PC-9 (cell line): Measurements from ENCODE around the gene TSSK2. TPM values are rescaled to one million over a fixed set of nuclear protein-coding genes. Genes with fewer than 3 reads are reported as not detected.

Source experiments
- BruUV-seq: library from RNA; stranded (reverse); fragments of 400-500 nt; replicated peaks from 2 replicates; lab custom pipeline; 2021; lab: Mats Ljungman, UMichigan
- CTCF ChIA-PET: fragments of 300-600 bp; sonication (Branson Sonifier 250); formaldehyde crosslinking; loops from one replicate; lab custom pipeline; 2022; ENCODE audit warnings: antibody characterized with exemption; lab: Charles Lee
- POLR2A ChIA-PET: fragments of 300-600 bp; sonication (Branson Sonifier 250); formaldehyde crosslinking; loops from one replicate; lab custom pipeline; 2022; ENCODE audit warnings: antibody characterized with exemption; ENCODE audit not compliant: unreplicated experiment; lab: Charles Lee
- DNase-seq, 2 experiments: peaks; one replicate each; pipeline versions ENCODE4 v3.0.0 to v3.0.0-alpha.2; 2015 to 2022; ENCODE audit warnings: mixed read lengths in 1 of 2
- H2AFZ ChIP-seq: fragments of 200-600 bp; sonication (generic); 2 replicates; pipeline ENCODE4 v1.8.1; 2017; ENCODE audit warnings: antibody characterized with exemption
- H3F3A ChIP-seq: fragments of 200-600 bp; sonication (generic); 2 replicates; pipeline ENCODE4 v1.8.1; 2017; ENCODE audit warnings: antibody characterized with exemption, mild to moderate bottlenecking, low read depth; ENCODE audit not compliant: insufficient read depth
- H3K27ac ChIP-seq: fragments of 200-600 bp; sonication (generic); 2 replicates; pipeline ENCODE4 v1.6.1; 2016; ENCODE audit warnings: mixed run types
- H3K27me3 ChIP-seq: fragments of 200-600 bp; sonication (generic); 2 replicates; pipeline ENCODE4 v1.6.1; 2016; ENCODE audit warnings: low read depth, mixed run types; ENCODE audit not compliant: insufficient read depth
- H3K36me3 ChIP-seq: fragments of 200-600 bp; sonication (generic); 2 replicates; pipeline ENCODE4 v1.6.1; 2016; ENCODE audit warnings: low read depth, mixed run types
- H3K4me1 ChIP-seq: fragments of 200-600 bp; sonication (generic); replicated peaks from 2 replicates; pipeline ENCODE4 v1.6.1; 2016; ENCODE audit warnings: mixed run types; ENCODE audit not compliant: insufficient read depth
- H3K4me2 ChIP-seq: fragments of 200-600 bp; sonication (generic); 2 replicates; pipeline ENCODE4 v1.6.1; 2017; ENCODE audit warnings: mixed run types
- H3K4me3 ChIP-seq: fragments of 200-600 bp; sonication (generic); 2 replicates; pipeline ENCODE4 v1.6.1; 2016; ENCODE audit warnings: mixed run types
- H3K79me2 ChIP-seq: fragments of 200-600 bp; sonication (generic); 2 replicates; pipeline ENCODE4 v1.6.1; 2017; ENCODE audit warnings: low read depth, mixed run types
- H3K9me2 ChIP-seq: fragments of 200-600 bp; sonication (generic); 2 replicates; pipeline ENCODE4 v1.8.1; 2017; ENCODE audit warnings: mild to moderate bottlenecking; ENCODE audit not compliant: insufficient read depth
- H3K9me3 ChIP-seq: fragments of 200-600 bp; sonication (generic); 2 replicates; pipeline ENCODE4 v1.8.1; 2016; ENCODE audit warnings: low read depth; ENCODE audit not compliant: insufficient read depth
- H4K20me1 ChIP-seq: fragments of 200-600 bp; sonication (generic); 2 replicates; pipeline ENCODE4 v1.8.1; 2017; ENCODE audit not compliant: insufficient read depth
- CTCF ChIP-seq: fragments of 200-600 bp; sonication (generic); conservative IDR thresholded peaks from 2 replicates; pipeline ENCODE4 v1.6.1; 2017; ENCODE audit warnings: mixed run types, antibody characterized with exemption, mild to moderate bottlenecking, moderate library complexity
- EZH2 ChIP-seq: fragments of 200-600 bp; sonication (generic); IDR thresholded peaks from 2 replicates; pipeline ENCODE4 v1.8.0; 2017; ENCODE audit warnings: antibody characterized with exemption, low read depth
- intact Hi-C: fragments of 100-400 bp; cut with micrococcal nuclease; formaldehyde crosslinking; loops from one replicate; pipeline ENCODE4 v1.10.0; 2022; ENCODE audit not compliant: unreplicated experiment
- total RNA-seq: library from RNA; stranded (reverse); gene quantifications from 2 replicates; pipeline ENCODE4 v1.2.3, GENCODE V29; 2021

Gene TSSK2
- total RNA-seq, 1 experiment from 2014 or later, result not detected

DNA sequence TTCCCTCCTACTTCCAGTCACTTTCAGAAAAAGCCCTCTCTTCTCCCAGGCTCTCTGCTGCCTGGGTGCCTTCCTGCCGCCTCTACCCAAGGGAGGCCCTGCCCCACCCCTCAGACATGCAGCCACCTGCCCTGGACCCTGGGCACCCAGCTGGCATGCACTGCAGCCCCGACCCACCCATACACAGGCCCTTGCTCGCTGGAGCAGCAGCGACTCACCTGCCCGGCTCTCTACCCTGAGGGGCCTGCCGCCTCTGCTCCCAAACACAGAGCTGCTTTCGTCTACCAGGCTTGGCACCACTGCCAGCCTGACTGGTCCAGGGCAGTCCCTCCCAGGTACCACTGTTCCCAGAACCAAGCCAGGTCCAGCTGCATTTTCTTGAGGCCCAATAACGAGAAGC lies 1.2 kb upstream of the TSSK2 start:
- H3K9me2 ChIP-seq, result no peaks in the 10 kb centered on the region
- H4K20me1 ChIP-seq, result no peaks in the 10 kb centered on the region
- no peaks in the 10 kb centered on the region for H3K4me1 ChIP-seq
- no peaks in the 10 kb centered on the region for H3F3A ChIP-seq
- ChIA-PET POLR2A (no interaction called here), CTCF (no interaction called here)
- no TSS peak for BruUV-seq
- H3K79me2 ChIP-seq, result no peaks in the 10 kb centered on the region
- H3K4me3 ChIP-seq, result no peak overlapping the region
- no peak overlapping the region for H3K4me2 ChIP-seq
- H3K9me3 ChIP-seq, result no peaks in the 10 kb centered on the region
- H3K27ac ChIP-seq, result no peak overlapping the region
- no peak for DNase-seq
- intact Hi-C loops, result no loop called here
- TF ChIP-seq EZH2, result no peak
- TF ChIP-seq CTCF, result no peak
- no peak overlapping the region for H2AFZ ChIP-seq
- H3K27me3 ChIP-seq, result no peaks in the 10 kb centered on the region
- H3K36me3 ChIP-seq, result no peaks in the 10 kb centered on the region

DNA sequence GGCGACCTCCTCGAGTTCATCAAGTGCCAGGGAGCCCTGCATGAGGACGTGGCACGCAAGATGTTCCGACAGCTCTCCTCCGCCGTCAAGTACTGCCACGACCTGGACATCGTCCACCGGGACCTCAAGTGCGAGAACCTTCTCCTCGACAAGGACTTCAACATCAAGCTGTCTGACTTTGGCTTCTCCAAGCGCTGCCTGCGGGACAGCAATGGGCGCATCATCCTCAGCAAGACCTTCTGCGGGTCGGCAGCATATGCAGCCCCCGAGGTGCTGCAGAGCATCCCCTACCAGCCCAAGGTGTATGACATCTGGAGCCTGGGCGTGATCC lies 542 bp downstream of the TSSK2 start:
- Histone ChIP-seq H3K9me2 (no peaks in the 10 kb centered on the region), H3K27ac (no peak overlapping the region), H3K79me2 (no peaks in the 10 kb centered on the region), H4K20me1 (no peaks in the 10 kb centered on the region), H3K4me1 (no peaks in the 10 kb centered on the region), H3K9me3 (no peaks in the 10 kb centered on the region), H2AFZ (no peak overlapping the region), H3K4me3 (no peak overlapping the region), H3F3A (no peaks in the 10 kb centered on the region; the same call in 1 of the 2 replicates), H3K4me2 (no peak overlapping the region), H3K36me3 (no peaks in the 10 kb centered on the region), H3K27me3 (no peaks in the 10 kb centered on the region)
- no peak for TF ChIP-seq CTCF
- TF ChIP-seq EZH2, result no peak
- no peak for DNase-seq
- BruUV-seq, result no TSS peak
- CTCF ChIA-PET, result no interaction called here
- POLR2A ChIA-PET, result no interaction called here
- intact Hi-C loops, result no loop called here

- ChIA-PET POLR2A (no interaction called here), CTCF (no interaction called here)
- Histone ChIP-seq H3K4me1 (no peaks in the 10 kb centered on the region), H3K27ac (no peak overlapping the region), H4K20me1 (no peaks in the 10 kb centered on the region), H3K27me3 (no peaks in the 10 kb centered on the region), H2AFZ (no peak overlapping the region), H3K79me2 (no peaks in the 10 kb centered on the region), H3K9me2 (no peaks in the 10 kb centered on the region), H3F3A (no peaks in the 10 kb centered on the region; the same call in 1 of the 2 replicates), H3K36me3 (no peaks in the 10 kb centered on the region), H3K9me3 (no peaks in the 10 kb centered on the region), H3K4me3 (no peak overlapping the region), H3K4me2 (no peak overlapping the region)
- DNase-seq, result no peak
- TF ChIP-seq CTCF, result no peak
- no peak for TF ChIP-seq EZH2
- intact Hi-C loops, result no loop called here
- no TSS peak for BruUV-seq
These were observed 1.0 kb downstream of the TSSK2 start for GRCh38 chr22:19132153-19132552.
